ENCODE data around the gene ANKRD49.

The ANKRD49 gene

GRCh38 chr11:94533696-94534630 lies 40.2 kb downstream of the ANKRD49 start:
- TF ChIP-seq CTCF (IDR thresholded peaks at IDR 0.05; ENCODE audit: control extremely low read depth, extremely low read depth, low read depth, missing control alignments): no peak
- DNase-seq (ENCODE audit: extremely low spot score): no peak
- POLR2A ChIA-PET: no interaction called here
- CTCF ChIA-PET: interaction anchor here (1.0 to 1.2 kb wide), 2 partner anchors 17 to 62 kb away, joined by 3 to 5 read pairs; no protein-coding TSS in a partner anchor

GRCh38 chr11:94536386-94536785 lies 42.6 kb downstream of the ANKRD49 start:
- POLR2A ChIA-PET: no interaction called here
- CTCF ChIA-PET: interaction anchor here (1.4 kb wide), 1 partner anchor 17 kb away, joined by 5 read pairs; no protein-coding TSS in a partner anchor
- TF ChIP-seq CTCF (IDR thresholded peaks at IDR 0.05; ENCODE audit: control extremely low read depth, extremely low read depth, low read depth, missing control alignments): no peak
- DNase-seq (ENCODE audit: extremely low spot score): no peak

- ChIA-PET POLR2A (no interaction called here), CTCF (interaction anchor here (1.4 kb wide), 1 partner anchor 17 kb away, joined by 5 read pairs; no protein-coding TSS in a partner anchor)
- no peak for DNase-seq (ENCODE audit: extremely low spot score)
- TF ChIP-seq CTCF (IDR thresholded peaks at IDR 0.05; ENCODE audit: control extremely low read depth, extremely low read depth, low read depth, missing control alignments): no peak
These were observed 43.3 kb downstream of the ANKRD49 start for GRCh38 chr11:94537031-94537600.

- POLR2A ChIA-PET: no interaction called here
- TF ChIP-seq CTCF (IDR thresholded peaks at IDR 0.05; ENCODE audit: control extremely low read depth, extremely low read depth, low read depth, missing control alignments): no peak
- CTCF ChIA-PET: interaction anchor here (0.7 to 1.2 kb wide), 3 partner anchors 16 to 25 kb away, joined by 3 to 4 read pairs (median 3); no protein-coding TSS in a partner anchor
- no peak for DNase-seq (ENCODE audit: extremely low spot score)
These were observed 45.6 kb downstream of the ANKRD49 start for GRCh38 chr11:94539420-94539819.

GRCh38 chr11:94543695-94544645 lies 50.2 kb downstream of the ANKRD49 start, which contains the start of gene FUT4:
FUT4 (plus strand) TSS chr11:94543921; CDS start chr11:94544134, 213 bp downstream.
- DNase-seq (ENCODE audit: extremely low spot score): peak; percentile 86
- POLR2A ChIA-PET: no interaction called here
- no peak for TF ChIP-seq CTCF (IDR thresholded peaks at IDR 0.05; ENCODE audit: control extremely low read depth, extremely low read depth, low read depth, missing control alignments)
- CTCF ChIA-PET: interaction anchor here (0.9 to 1.6 kb wide), 3 partner anchors 11 to 53 kb away, joined by 3 to 4 read pairs (median 3); no protein-coding TSS in a partner anchor
